Measurements from ENCODE around the gene TRIM43.
"Not testable (repeated sequence)": the region's sequence is repeated elsewhere in the genome, so short reads cannot be mapped to it uniquely, and the experiment has no call there.

TRIM43 gene

GRCh38 chr2:95641787-95642186, 50.0 kb downstream of the TRIM43 start:
- peak; percentile 69 for DNase-seq

DNA sequence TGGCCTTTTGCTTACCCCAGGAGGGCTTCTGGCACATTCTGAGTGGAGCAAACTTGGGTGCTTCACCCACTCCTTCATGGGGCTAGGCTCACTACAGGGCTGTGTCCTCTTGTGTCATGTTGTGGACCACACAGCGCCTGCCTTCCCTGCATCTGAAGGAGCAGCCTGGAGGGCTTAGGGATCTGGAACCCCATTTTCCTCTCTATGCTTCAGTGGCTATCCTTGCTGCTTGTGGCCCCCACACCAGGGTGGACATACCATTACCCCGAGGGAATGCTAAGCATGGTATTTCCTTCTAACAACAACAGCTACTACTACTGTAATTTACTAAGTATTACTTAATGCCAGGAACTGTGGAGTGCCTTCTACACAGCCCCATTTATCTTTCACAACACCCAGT, 50.6 kb downstream of the TRIM43 start:
- DNase-seq: not testable (repeated sequence)

- DNase-seq: not testable (repeated sequence)
These were observed 51.1 kb downstream of the TRIM43 start for GRCh38 chr2:95642951-95643350.

- not testable (repeated sequence) for DNase-seq
These were observed 53.5 kb downstream of the TRIM43 start for GRCh38 chr2:95645312-95645711.

DNA sequence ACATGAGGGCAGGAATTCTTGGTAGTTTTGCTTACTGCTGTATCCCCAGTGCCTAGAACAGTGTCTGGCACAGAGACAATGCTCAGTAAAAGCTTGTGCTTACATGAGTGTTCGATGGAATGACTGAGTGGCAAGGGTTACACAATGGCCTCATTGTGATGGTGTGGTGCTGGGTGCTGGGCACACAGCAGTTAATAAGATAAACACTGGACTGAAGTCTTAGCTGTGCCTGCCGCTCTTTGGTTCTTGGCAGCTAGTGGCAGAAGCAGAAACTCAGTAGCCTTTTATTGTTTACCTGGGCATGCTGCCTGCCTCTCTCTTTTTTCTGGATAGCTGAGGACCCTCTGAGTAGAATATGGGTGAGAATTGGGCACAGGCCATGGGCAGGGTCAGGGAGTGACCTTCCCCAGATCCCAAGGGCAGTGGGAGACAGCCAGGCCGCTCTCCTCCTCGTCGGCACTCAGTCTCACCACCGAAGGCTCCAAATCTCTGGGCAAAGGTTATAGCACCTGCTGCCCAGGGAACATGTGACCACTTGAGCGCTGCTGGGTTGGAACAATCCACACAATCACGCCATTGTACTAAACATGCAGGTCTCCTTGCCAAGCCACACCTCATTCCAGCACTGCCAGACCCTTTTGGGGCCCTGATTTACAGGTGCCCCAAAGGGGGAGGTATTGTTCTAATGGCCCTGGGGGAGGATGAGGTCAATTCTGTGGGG, 54.6 kb downstream of the TRIM43 start:
- DNase-seq: not testable (repeated sequence)

DNA sequence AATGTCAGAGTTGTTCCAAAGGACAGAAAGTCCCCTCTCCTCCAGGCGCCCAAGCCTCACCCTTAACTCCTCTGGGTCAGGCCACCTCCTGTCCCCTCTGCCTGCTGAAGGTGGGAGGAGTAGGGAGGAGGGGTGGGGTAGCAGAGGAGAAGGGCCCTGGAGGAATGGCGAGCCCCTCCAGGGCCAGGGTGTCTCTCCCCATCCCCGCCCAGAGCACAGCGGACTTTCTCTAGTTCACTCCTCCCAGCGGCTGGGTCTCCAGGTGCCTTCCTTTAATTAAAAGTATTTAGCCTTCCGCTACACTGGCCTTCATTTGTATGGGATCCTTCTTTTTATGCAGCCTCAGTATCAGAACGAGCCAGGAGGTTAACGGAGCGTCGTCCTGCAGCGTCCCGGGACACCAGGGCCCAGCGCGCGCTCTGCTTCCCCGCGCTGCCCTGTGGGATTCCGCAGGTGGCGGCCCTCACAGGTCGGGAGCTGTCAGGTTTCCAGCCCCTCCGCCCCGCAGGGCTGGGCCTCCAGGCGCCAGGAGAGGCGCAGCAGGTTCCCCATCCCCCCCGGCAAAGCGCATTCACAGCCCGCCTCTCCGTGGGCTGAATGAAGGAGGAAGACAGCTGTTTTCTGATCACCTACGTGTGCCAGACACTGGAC, 57.2 kb downstream of the TRIM43 start:
- DNase-seq: not testable (repeated sequence)
